NB4 (cell line): ENCODE results near the gene SIRPA.

Source experiments
- DNase-seq: peaks from one replicate; pipeline ENCODE4 v3.0.0; 2010; ENCODE audit warnings: low read depth
- H3K4me3 ChIP-seq: one replicate; pipeline ENCODE4 v1.5.1; 2011; ENCODE audit warnings: mild to moderate bottlenecking, low read depth, low read length, moderate library complexity
- MYC ChIP-seq: IDR thresholded peaks from 2 replicates; pipeline ENCODE4 v1.6.1; 2011; ENCODE audit warnings: low read depth, low read length
- POLR2A ChIP-seq: IDR thresholded peaks from 2 replicates; pipeline ENCODE4 v1.6.1; 2011; ENCODE audit warnings: mild to moderate bottlenecking; ENCODE audit not compliant: insufficient read length; ENCODE audit errors: extremely low read depth
- TF ChIP-seq, protein P1 (sequence below): IDR thresholded peaks from 2 replicates; pipeline ENCODE4 v1.6.1; 2011; ENCODE audit warnings: low read depth, low read length
- TF ChIP-seq, protein P2 (sequence below): IDR thresholded peaks from one replicate; pipeline ENCODE4 v1.5.1; 2012; ENCODE audit warnings: low read depth, low read length

The SIRPA gene

DNA sequence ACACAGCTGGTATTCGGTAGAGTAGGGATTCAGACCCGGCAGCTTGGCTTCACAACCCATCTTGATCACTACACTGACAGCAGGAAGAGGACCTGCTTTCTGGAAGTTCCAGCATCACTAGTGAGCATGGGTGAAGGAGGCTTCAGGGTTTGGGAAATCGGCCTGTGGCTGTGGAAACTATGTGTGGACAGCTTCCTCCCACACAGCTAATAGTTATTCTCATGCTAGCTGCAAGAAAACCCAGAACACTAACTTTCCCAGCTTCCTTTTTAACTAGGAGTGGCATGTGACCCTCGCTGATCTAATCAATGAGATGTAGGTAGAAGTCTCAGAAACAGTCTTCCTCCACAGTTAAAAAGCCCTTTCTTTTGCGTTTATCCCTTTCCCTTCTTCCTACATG, 36.3 kb upstream of the SIRPA start:
- DNase-seq, result no peak
- no peak overlapping the region for H3K4me3 ChIP-seq
- TF ChIP-seq, protein P1, sequence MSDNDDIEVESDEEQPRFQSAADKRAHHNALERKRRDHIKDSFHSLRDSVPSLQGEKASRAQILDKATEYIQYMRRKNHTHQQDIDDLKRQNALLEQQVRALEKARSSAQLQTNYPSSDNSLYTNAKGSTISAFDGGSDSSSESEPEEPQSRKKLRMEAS, result no peak
- TF ChIP-seq POLR2A (no peak), MYC (no peak)
- TF ChIP-seq, protein P2, sequence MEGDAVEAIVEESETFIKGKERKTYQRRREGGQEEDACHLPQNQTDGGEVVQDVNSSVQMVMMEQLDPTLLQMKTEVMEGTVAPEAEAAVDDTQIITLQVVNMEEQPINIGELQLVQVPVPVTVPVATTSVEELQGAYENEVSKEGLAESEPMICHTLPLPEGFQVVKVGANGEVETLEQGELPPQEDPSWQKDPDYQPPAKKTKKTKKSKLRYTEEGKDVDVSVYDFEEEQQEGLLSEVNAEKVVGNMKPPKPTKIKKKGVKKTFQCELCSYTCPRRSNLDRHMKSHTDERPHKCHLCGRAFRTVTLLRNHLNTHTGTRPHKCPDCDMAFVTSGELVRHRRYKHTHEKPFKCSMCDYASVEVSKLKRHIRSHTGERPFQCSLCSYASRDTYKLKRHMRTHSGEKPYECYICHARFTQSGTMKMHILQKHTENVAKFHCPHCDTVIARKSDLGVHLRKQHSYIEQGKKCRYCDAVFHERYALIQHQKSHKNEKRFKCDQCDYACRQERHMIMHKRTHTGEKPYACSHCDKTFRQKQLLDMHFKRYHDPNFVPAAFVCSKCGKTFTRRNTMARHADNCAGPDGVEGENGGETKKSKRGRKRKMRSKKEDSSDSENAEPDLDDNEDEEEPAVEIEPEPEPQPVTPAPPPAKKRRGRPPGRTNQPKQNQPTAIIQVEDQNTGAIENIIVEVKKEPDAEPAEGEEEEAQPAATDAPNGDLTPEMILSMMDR, result no peak

DNA sequence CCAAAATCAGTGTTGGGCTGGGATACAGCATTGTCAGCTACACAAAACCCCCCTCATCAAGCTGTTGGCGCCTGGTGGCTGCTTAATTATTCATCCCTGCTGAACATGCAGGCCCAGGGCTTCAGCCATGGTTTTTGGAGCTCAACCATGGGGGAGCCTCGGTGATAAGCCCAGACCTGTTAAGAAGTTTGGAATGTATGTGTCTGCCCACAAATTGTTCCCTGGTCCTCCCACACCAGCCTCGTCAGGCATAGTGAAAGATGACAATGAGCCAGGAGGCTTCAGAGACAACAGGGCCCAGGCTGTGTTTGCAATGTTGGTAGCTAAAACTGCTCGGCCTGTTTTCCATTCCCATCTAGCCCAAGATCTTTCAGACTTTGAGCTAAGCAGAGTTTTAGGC, 34.8 kb upstream of the SIRPA start:
- H3K4me3 ChIP-seq, result no peak overlapping the region
- TF ChIP-seq, protein P2, result no peak
- TF ChIP-seq, protein P1, result no peak
- no peak for TF ChIP-seq MYC
- no peak for TF ChIP-seq POLR2A
- no peak for DNase-seq

DNA sequence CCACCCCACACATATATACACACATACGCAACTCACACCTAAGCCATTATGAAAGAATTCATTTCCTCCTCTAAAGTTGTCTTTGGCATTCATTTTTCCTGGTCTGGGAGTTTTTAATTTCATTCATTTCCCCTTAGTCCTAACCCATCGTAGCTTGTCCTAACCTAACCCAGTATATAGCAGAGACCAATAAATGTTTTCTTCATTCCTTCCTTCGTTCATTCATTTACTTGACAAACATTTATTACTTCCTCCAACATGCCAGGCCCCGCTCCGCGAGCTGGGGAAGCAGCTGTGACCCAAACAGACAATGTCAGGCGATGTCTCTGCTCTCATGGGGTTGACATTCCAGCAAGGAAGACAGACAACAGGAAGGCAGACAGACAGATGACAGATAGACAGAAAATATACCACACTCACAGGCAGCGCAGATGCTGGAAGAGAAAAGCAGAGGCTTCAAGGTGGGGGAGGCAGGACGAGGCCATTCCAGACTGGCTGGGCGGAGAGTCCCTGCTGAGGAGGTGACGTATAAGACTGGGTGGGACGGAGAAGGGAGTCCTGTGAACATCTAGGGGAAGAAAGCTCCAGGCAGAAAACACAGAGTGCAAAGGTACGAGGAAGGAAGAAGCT, 33.7 kb upstream of the SIRPA start:
- no peak overlapping the region for H3K4me3 ChIP-seq
- no peak for DNase-seq
- TF ChIP-seq, protein P1, result no peak

DNA sequence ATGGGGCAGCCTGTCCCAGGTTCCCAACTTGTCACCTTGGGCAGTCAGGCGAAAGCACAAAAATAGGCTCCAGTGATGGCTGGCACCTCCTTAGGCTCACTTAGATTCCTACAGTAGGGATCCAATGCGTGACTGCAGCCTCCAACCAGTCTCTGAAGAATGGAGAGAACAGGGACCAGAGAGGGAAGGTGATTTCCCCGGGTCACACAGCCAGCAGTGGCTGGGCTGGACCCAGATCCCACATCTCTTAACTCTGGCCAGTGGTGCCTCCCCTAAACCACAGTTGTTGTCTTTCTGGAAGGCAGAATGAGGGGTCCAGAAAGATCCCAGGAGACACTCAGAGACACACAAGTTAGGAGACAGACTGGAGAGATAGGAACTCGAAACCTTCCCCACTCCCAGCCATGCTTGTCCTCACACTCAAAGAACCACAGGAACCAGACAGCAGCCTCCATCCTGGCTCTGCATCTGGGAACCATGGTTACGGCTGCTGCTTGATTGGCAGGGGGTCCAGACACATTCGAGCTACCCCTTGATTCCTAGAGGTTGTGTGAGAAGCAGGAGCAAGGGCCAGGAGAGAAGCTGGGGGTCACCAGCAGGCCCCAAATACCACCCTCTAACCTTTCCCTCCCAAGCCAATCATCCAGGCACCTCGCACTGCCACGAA, 33.1 kb upstream of the SIRPA start:
- no peak for DNase-seq
- TF ChIP-seq, protein P1, result no peak
- TF ChIP-seq MYC, result no peak
- TF ChIP-seq, protein P2, result no peak
- no peak for TF ChIP-seq POLR2A
- H3K4me3 ChIP-seq, result no peak overlapping the region

DNA sequence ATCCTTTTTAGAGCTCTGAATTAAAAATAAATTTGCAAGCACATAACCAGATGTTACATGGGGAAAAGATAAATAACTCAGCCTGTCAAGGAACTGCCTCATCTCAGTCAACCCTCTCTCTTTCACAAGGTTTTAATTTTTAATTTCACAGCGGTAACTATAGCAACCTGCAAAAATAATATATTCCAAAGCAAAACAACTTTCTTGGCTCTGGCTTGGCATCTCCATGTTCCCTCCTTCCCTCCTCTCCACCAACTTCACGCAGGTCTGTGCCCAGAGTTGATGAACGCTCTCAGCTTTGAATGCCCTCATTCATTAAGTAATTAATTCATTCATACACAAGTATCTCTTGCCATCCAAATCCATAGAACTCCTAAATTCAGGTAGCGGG, 32.5 kb upstream of the SIRPA start:
- no peak overlapping the region for H3K4me3 ChIP-seq
- TF ChIP-seq MYC, result no peak
- TF ChIP-seq POLR2A, result no peak
- TF ChIP-seq, protein P2, result no peak
- TF ChIP-seq, protein P1, result no peak
- no peak for DNase-seq

DNA sequence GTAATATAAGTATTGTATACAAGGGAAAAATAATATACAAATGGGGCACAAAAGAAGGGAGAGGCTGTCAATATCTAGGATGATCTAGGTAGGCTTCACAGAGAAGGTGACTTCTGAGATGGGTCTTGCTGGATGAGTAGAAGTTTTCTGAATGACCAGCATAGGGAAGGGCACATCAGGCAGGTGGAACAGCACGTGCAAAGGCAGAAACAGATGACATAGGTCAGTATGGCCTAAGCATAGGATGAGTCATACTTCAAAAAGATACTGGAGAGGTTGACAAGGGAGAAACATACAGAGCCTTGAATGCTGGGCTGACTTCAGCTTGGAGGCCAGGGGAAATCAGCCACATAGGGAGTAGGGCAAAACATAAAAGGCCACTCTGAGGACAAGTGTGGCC, 31.9 kb upstream of the SIRPA start:
- TF ChIP-seq, protein P2, result no peak
- peak; percentile 28; the same call in 1 of the 2 replicates for TF ChIP-seq MYC
- TF ChIP-seq, protein P1, result peak; percentile 83
- no peak for TF ChIP-seq POLR2A
- DNase-seq, result peak; percentile 55
- H3K4me3 ChIP-seq, result no peak overlapping the region
